Amygdala (tissue), 56 donors: ENCODE measurements around the gene KRTAP13-4.

Experiments used
- DNase-seq, 56 donors: peaks; one replicate each; lab custom pipeline; 2025; lab: John Stamatoyannopoulos, UW

The KRTAP13-4 gene

DNA sequence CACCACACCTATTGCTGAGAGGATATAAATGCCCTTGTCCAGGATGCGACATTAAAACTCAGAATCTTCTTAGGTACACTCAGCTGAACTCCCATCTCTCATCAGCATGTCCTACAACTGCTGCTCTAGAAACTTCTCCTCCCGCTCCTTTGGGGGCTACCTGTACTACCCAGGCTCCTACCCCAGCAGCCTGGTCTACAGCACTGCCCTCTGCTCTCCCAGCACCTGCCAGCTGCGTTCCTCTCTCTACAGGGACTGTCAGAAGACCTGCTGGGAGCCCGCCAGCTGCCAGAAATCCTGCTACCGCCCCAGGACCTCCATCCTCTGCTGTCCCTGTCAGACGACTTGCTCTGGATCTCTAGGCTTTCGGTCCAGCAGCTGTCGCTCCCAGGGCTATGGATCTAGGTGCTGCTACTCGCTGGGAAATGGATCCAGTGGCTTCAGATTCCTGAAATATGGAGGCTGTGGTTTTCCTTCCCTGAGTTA, at the start of gene KRTAP13-4:
KRTAP13-4 (plus strand) TSS at position 51 of the 486 bp plus-strand sequence; CDS start at position 107, 56 bp downstream.
- DNase-seq = no peak

GRCh38 chr21:30382201-30382600, 47.8 kb upstream of the KRTAP13-4 start:
- no peak for DNase-seq

DNA sequence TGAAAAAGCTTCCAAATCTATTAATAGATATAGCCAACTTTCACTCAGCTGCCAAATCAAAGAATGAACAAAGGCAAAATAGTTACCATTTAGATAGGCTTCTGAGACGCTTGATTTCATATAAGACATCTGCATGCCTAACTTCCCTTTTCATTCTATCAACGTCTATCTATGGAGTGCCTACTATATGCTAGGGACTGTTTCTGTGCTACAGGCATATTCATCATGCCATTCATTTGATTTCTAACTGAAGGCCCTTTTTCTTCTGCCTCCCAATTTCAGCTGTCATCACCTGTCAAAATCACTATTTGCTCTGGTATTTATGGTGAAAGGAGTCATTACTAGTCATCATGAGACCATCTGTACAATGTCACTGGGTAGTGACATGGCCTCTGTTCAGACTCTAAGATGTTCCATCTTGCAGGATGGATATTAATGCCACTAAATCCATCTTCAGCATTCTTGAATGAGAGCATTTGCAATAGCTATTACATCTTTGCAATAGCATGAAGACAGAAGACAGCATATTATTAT, 38.5 kb upstream of the KRTAP13-4 start:
- DNase-seq = no peak

- no peak for DNase-seq
Observed at GRCh38 chr21:30395731-30396130, 34.3 kb upstream of the KRTAP13-4 start, which contains the start of gene KRTAP13-1. Gene KRTAP13-1 (plus strand): TSS chr21:30396031. CDS start chr21:30396087, 56 bp downstream.

DNA sequence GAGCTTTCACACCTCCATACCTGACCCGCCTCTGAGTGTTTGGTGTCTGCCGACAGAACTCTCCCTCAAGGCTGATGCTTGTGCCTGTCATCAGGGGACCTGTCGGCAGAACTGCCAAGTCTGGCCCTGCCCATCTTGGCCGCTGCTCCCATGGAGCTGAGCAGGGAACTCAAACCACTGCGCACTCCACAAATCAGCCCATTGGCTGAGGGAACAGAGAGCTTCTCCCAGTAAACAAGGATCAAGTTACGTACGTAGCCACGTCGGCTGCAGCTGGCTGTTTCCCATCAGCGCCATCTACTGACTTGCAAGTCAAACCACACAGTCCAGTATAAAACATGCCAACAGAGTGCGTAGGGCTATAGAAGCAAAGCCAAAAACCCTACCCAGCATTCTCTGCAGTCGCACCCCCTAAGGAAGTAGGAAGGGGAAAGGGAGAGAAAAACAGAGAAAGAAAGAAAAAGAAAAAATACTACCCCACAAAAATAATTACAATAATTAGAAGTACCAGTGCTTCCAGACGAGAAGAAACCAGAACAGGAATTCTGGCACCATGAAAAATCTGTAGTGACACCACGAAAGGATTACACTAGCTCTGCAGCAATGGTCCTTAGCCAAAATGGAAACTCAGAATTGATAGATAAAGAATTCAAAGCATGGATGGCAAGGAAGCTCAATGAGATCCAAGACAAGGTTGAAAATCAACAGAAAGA, 21.1 kb upstream of the KRTAP13-4 start:
- DNase-seq = peak in 1 of 56 donors; percentile 17

DNA sequence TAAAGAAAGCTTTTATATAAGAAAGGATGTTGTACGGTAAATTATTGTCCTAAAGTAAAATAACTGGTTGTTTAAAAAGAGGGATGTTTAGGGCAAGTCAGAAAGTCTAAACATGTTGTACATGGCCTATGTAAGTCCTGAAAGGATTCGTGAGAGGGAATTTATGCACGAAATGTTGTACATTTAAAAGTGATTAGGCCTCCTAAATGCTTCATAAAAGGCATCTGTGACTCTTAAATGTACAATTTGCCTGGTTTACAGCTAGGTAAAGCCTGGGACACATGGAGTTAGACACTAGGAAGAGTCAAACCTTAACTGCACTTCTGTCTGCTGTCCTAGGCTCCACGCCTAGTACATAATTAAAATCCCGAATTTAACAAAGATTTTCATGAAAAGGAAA, 14.0 kb upstream of the KRTAP13-4 start:
- no peak for DNase-seq

GRCh38 chr21:30425826-30426225, 4.2 kb upstream of the KRTAP13-4 start, which contains the start of gene KRTAP13-3:
Gene KRTAP13-3 (minus strand): TSS chr21:30425926. CDS start chr21:30425912, 14 bp downstream.
- no peak for DNase-seq

- DNase-seq = no peak
Observed at GRCh38 chr21:30426731-30427130, 3.3 kb upstream of the KRTAP13-4 start.

DNA sequence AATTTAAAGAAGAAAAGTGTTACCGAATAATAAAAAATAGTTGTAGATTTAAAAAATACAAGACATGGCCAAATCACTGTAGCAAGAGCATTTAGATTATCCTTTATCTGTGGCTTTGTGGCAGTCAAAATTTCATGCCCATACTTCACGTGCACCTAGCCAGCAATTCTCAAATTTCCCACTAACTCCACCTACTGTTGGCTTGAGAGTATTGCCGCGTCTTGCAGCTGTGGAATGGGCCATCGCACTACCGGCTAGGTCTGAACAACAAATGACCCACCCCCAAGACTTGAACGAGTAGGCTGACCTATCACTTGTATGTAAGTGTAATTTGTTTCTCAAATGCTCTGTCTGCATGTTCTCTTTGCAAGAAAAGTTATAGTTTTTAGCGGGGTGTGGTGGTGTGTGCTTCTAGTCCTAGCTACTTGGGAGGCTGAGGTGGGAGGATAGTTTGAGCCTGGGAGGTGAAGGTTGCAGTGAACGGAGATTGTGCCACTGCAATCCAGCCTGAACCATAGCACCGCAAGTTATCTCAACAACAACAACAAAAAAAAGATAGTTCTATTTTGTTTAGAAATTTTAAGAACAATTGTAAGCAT, 4.1 kb downstream of the KRTAP13-4 start:
- DNase-seq = peak in 2 of 56 donors; percentile 0 to 4

DNA sequence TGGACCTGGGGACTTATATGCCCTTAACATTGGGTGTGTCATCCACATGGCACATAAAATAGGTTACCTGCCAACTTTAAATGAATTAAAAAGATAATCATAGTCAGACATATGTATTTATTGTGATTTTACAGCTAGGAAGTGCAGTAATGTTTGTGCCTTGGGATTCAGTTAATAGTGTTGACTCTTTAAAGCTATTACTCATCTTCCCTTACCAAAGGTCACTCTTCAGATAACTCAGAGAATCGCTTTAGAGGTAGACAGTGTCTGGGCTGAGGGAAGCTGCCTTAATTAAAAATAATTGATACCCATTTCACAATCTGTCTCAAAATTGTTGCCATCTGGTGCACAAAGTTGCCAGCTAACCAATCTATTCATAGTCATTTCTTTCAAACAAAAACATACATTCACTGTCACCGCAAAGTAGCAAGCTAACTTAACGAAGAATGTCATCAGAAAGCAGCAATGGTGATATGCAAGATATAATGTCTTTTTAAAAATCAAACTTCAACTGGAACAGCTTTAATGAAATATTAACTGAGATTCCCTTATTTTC, 7.1 kb downstream of the KRTAP13-4 start:
- peak in 2 of 56 donors; percentile 5 to 19 for DNase-seq

- no peak for DNase-seq
Observed at GRCh38 chr21:30439975-30440374, 10.0 kb downstream of the KRTAP13-4 start, which contains the start of gene KRTAP15-1. Gene KRTAP15-1 (plus strand): TSS chr21:30440275. CDS start chr21:30440328, 53 bp downstream.

- DNase-seq = no peak
Observed at GRCh38 chr21:30443226-30443625, 13.2 kb downstream of the KRTAP13-4 start.

DNA sequence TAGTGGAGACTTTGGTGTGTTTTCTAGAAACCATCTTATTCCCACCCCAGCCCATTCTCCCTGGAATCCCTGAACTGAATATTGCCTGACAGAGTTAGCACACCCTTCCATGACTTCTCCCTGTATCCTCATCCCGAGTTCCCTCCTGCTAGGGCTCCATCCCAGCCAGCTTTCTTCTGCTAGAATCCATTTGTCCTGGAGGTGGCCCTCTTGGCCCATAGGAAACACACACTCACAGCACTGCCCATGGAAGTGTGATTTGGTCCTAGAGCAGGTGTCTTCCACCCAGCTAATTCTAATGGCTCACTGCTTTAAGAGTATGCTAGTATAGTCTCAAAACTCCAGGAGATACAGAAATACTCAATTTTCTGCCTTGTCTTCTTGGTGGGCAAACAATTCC, 14.2 kb downstream of the KRTAP13-4 start:
- DNase-seq = no peak

DNA sequence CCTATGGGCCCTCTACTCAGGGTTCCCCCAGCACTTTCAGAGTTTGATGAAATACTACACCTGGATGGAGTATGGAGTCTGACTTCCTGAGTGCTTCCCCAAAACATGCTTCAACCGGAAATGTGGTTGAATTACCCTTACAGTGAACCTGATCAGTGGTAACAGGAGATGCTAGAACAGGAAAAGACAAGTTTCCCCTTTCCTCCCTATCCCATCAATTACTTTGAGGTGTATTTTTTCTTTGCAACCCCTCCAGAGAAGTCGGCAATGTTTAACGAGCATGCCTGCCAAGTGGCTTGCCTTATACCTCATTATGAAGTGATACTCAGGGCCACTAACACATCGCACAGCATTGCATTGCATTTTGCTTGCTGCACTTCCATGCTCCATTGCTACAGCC, 17.0 kb downstream of the KRTAP13-4 start:
- no peak for DNase-seq

DNA sequence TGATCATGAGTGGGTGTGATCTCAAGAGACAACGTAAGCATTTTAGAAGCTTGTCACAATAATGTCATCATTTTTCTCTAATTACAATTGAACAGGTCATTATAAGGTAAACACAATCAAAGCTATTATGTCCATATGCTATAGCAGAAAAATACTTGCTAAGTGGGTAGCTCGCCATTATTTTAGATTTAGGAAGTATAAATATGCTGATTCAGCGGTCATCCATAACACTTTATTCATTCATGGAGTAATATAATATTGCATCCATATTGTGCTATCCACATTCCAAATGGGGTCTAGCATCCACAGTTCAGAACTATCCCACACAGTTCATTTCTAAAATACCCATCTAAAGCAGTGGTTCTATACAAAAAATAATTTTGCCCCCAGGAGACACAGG, 18.5 kb downstream of the KRTAP13-4 start:
- DNase-seq = no peak

DNA sequence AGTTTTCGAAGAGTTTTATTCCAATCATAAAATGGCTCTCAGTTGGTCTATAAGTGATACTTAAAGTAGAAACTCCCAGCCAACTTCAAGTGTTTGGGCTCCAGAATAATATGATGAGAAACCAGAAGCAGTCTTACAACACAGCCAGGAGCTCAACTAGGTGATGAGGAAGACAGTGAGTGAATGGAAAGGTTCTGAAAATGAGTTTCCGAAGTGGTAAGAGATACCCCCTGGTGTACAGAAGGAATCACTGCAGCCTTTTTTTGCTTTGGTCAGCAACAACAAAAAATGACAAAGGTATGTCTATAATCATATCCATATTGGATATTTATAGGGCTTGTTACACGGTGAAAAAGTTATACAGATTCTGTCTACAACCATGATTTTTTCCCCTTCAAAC, 33.7 kb downstream of the KRTAP13-4 start:
- DNase-seq = no peak

GRCh38 chr21:30468900-30469714, 39.1 kb downstream of the KRTAP13-4 start:
- no peak for DNase-seq

GRCh38 chr21:30478004-30478403, 48.0 kb downstream of the KRTAP13-4 start:
- DNase-seq = no peak

DNA sequence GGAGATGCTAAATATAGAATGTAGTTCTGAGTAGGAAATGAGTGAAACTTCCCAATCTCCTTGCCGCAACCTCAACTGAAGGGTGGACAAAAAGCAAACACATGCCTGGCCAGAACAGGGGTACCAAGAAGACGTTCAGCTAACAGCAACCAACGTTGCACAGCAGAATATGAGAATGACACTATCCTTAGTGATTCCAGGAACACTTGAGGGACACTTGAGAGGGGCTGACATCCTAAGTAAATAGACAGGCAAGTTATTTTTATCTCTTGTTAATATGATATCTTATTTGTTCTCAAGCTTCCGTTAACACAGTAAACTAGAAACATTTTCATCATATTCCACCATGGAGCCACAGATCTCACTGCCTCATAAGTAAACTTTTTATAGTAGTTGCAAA, 49.2 kb downstream of the KRTAP13-4 start:
- no peak for DNase-seq

DNA sequence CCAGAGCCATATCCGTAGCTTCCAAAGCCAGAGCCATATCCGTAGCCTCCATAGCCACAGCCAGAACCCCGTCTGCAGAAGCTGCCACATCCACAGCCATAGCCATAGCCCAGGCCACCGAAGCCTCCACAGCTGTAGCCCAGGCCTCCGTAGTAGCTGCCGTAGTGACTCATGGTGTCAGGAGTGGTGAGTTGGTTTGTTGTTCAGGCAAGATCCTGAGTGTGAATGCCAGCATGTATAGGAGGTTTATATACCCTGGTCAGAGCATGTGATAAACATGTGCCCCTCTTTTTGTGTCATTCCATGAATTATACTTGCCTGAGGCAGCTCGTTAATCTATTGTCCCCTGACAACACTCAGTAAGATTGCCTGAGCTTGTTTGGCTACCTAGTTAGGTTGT, 50.1 kb downstream of the KRTAP13-4 start, which contains the start of gene KRTAP19-1:
KRTAP19-1 (minus strand) TSS at position 223 of the 400 bp plus-strand sequence; CDS start at position 173, 50 bp downstream.
- no peak for DNase-seq
